NB4 (cell line): Measurements from ENCODE around the gene SEMA6A.

Source experiments
- CTCF ChIP-seq: IDR thresholded peaks from one replicate; pipeline ENCODE4 v1.5.1; 2012; ENCODE audit warnings: low read depth, low read length
- MAX ChIP-seq: IDR thresholded peaks from 2 replicates; pipeline ENCODE4 v1.6.1; 2011; ENCODE audit warnings: low read depth, low read length
- MYC ChIP-seq: IDR thresholded peaks from 2 replicates; pipeline ENCODE4 v1.6.1; 2011; ENCODE audit warnings: low read depth, low read length
- POLR2A ChIP-seq: IDR thresholded peaks from 2 replicates; pipeline ENCODE4 v1.6.1; 2011; ENCODE audit warnings: mild to moderate bottlenecking; ENCODE audit not compliant: insufficient read length; ENCODE audit errors: extremely low read depth

GRCh38 chr5:116579144-116579543, 4.5 kb upstream of the SEMA6A start:
- TF ChIP-seq POLR2A (no peak), CTCF (no peak), MYC (no peak), MAX (no peak)
